Bronchial epithelial cell (primary cell): Measurements from ENCODE around the gene PIGW. TPM values are rescaled to one million over a fixed set of nuclear protein-coding genes. Genes with fewer than 3 reads are reported as not detected.

ENCODE experiments used
- DNase-seq: peaks from one replicate; pipeline ENCODE4 v3.0.0-alpha.2; 2010; ENCODE audit warnings: low read depth
- FAIRE-seq: peaks from 2 replicates; lab custom pipeline; 2011; peaks lifted over from hg19 to GRCh38; lab: Jason Lieb, UNC
- H3K27me3 ChIP-seq: 2 replicates; pipeline ENCODE4 v1.5.1; 2011; ENCODE audit warnings: low read length; ENCODE audit not compliant: control insufficient read depth, insufficient read depth
- H3K36me3 ChIP-seq: 2 replicates; pipeline ENCODE4 v1.5.1; 2011; ENCODE audit warnings: low read length; ENCODE audit not compliant: control insufficient read depth, insufficient read depth
- H3K4me3 ChIP-seq: 2 replicates; pipeline ENCODE4 v1.5.1; 2011; ENCODE audit warnings: mild to moderate bottlenecking, low read depth, low read length, control low read depth
- CTCF ChIP-seq: IDR thresholded peaks from 2 replicates; pipeline ENCODE4 v1.5.1; 2011; ENCODE audit warnings: mild to moderate bottlenecking, moderate library complexity, low read length, control low read depth, inconsistent platforms; ENCODE audit not compliant: insufficient read depth, severe bottlenecking
- total RNA-seq: library from RNA; depleted of rRNA; stranded (reverse); fragments of >200 nt; gene quantifications from 2 replicates; pipeline ENCODE4 v1.2.1, GENCODE V29; 2014

Gene PIGW
- total RNA-seq, 1 donor from 2014 or later, result 9.2 TPM

- no peak for FAIRE-seq
- no peak for DNase-seq
- Histone ChIP-seq H3K4me3 (no peak overlapping the region), H3K27me3 (no peaks in the 10 kb centered on the region), H3K36me3 (peaks cover 33% of the 10 kb centered on the region)
- no peak for TF ChIP-seq CTCF
These were observed 40.1 kb upstream of the PIGW start for GRCh38 chr17:36494674-36495073.

GRCh38 chr17:36495076-36495578 lies 39.7 kb upstream of the PIGW start:
- FAIRE-seq, result no peak
- Histone ChIP-seq H3K27me3 (no peaks in the 10 kb centered on the region), H3K36me3 (peaks cover 33% of the 10 kb centered on the region), H3K4me3 (no peak overlapping the region)
- no peak for TF ChIP-seq CTCF
- DNase-seq, result no peak

- Histone ChIP-seq H3K4me3 (no peak overlapping the region), H3K36me3 (peaks cover 40% of the 10 kb centered on the region), H3K27me3 (no peaks in the 10 kb centered on the region)
- no peak for TF ChIP-seq CTCF
- FAIRE-seq (no peak), DNase-seq (no peak)
These were observed 38.6 kb upstream of the PIGW start for GRCh38 chr17:36496018-36496789.

GRCh38 chr17:36498155-36498554 lies 36.6 kb upstream of the PIGW start:
- Histone ChIP-seq H3K36me3 (peaks cover 36% of the 10 kb centered on the region), H3K27me3 (no peaks in the 10 kb centered on the region), H3K4me3 (no peak overlapping the region)
- TF ChIP-seq CTCF, result no peak
- DNase-seq (no peak), FAIRE-seq (no peak)

GRCh38 chr17:36498560-36499300 lies 36.1 kb upstream of the PIGW start:
- DNase-seq, result no peak
- H3K27me3 ChIP-seq, result no peaks in the 10 kb centered on the region
- H3K36me3 ChIP-seq, result peaks cover 37% of the 10 kb centered on the region
- FAIRE-seq, result no peak
- H3K4me3 ChIP-seq, result no peak overlapping the region
- no peak for TF ChIP-seq CTCF
